Fibroblast of lung (primary cell): ENCODE measurements around the gene SNRPE.

Experiments used
- CTCF ChIP-seq, 2 donors: IDR thresholded peaks in 1 of 2; conservative IDR thresholded peaks in 1 of 2; 1 replicate in 1 of 2; 2 replicates in 1 of 2; pipeline ENCODE4 v1.5.1; 2011 to 2012; ENCODE audit warnings: low read length in 2 of 2, control low read depth in 1 of 2, inconsistent platforms in 1 of 2, low read depth in 1 of 2, mild to moderate bottlenecking in 1 of 2
- EZH2 ChIP-seq: IDR thresholded peaks from 2 replicates; pipeline ENCODE4 v1.5.1; 2012; ENCODE audit warnings: low read length, control low read depth, mild to moderate bottlenecking; ENCODE audit errors: missing control alignments

GRCh38 chr1:203860396-203861025, 888 bp upstream of the SNRPE start:
- TF ChIP-seq EZH2 (no peak), CTCF (conservative IDR thresholded peaks at IDR 0.05 in 1 of 2, IDR thresholded peaks at IDR 0.05 in 1 of 2; ENCODE audit: low read depth in 1 of 2, low read length in 2 of 2) (no peak)
